GM18951 (cell line): Measurements from ENCODE around the gene CLEC14A.

ENCODE experiments used
- POLR2A ChIP-seq: IDR thresholded peaks from 4 replicates; pipeline ENCODE4 v1.6.1; 2011; ENCODE audit warnings: mild to moderate bottlenecking; ENCODE audit not compliant: insufficient read length, insufficient read depth; ENCODE audit errors: extremely low read depth
- in situ Hi-C: fragments of 300-500 bp; cut with MboI; formaldehyde crosslinking; loops from one replicate; pipeline ENCODE4 v1.12.0; 2022; ENCODE audit warnings: low sequenced_read_pairs, mixed read lengths, inconsistent platforms; ENCODE audit not compliant: unreplicated experiment

The CLEC14A gene

GRCh38 chr14:38255673-38256532 is at the start of gene CLEC14A:
Gene CLEC14A (minus strand): TSS chr14:38256093. CDS start chr14:38256022, 71 bp downstream.
- no peak for TF ChIP-seq POLR2A
- in situ Hi-C loops = no loop called here

- no peak for TF ChIP-seq POLR2A
- in situ Hi-C loops = no loop called here
These were observed 47.1 kb upstream of the CLEC14A start for GRCh38 chr14:38302966-38303365.

GRCh38 chr14:38302034-38302433 is 46.1 kb upstream of the CLEC14A start:
- TF ChIP-seq POLR2A = no peak
- in situ Hi-C loops = no loop called here

GRCh38 chr14:38297681-38298080 is 41.8 kb upstream of the CLEC14A start:
- in situ Hi-C loops = no loop called here
- TF ChIP-seq POLR2A = no peak

- TF ChIP-seq POLR2A = no peak
- in situ Hi-C loops = no loop called here
These were observed 36.0 kb upstream of the CLEC14A start for GRCh38 chr14:38291681-38292467.

- in situ Hi-C loops = no loop called here
These were observed 34.8 kb upstream of the CLEC14A start for GRCh38 chr14:38290601-38291188.

GRCh38 chr14:38286452-38286851 is 30.6 kb upstream of the CLEC14A start:
- no peak for TF ChIP-seq POLR2A
- in situ Hi-C loops = no loop called here

More at GRCh38 chr14:38290601-38291188, 34.8 kb upstream of the CLEC14A start:
- TF ChIP-seq POLR2A = no peak

- in situ Hi-C loops = no loop called here
- no peak for TF ChIP-seq POLR2A
These were observed 30.1 kb upstream of the CLEC14A start for GRCh38 chr14:38285962-38286361.

GRCh38 chr14:38282936-38283335 is 27.0 kb upstream of the CLEC14A start:
- in situ Hi-C loops = no loop called here
- no peak for TF ChIP-seq POLR2A

GRCh38 chr14:38280081-38280480 is 24.2 kb upstream of the CLEC14A start:
- no peak for TF ChIP-seq POLR2A
- in situ Hi-C loops = no loop called here

GRCh38 chr14:38279572-38279971 is 23.7 kb upstream of the CLEC14A start:
- in situ Hi-C loops = no loop called here
- no peak for TF ChIP-seq POLR2A

- no peak for TF ChIP-seq POLR2A
These were observed 22.1 kb upstream of the CLEC14A start for GRCh38 chr14:38278035-38278434.

GRCh38 chr14:38262844-38263243 is 7.0 kb upstream of the CLEC14A start:
- TF ChIP-seq POLR2A = no peak
- in situ Hi-C loops = no loop called here

More at GRCh38 chr14:38278035-38278434, 22.1 kb upstream of the CLEC14A start:
- in situ Hi-C loops = no loop called here
